NB4 (cell line): ENCODE data around the gene NCK2.

ENCODE experiments used
- DNase-seq: peaks from one replicate; pipeline ENCODE4 v3.0.0; 2010; ENCODE audit warnings: low read depth
- H3K4me3 ChIP-seq: one replicate; pipeline ENCODE4 v1.5.1; 2011; ENCODE audit warnings: mild to moderate bottlenecking, low read depth, low read length, moderate library complexity
- CTCF ChIP-seq: IDR thresholded peaks from one replicate; pipeline ENCODE4 v1.5.1; 2012; ENCODE audit warnings: low read depth, low read length
- MYC ChIP-seq: IDR thresholded peaks from 2 replicates; pipeline ENCODE4 v1.6.1; 2011; ENCODE audit warnings: low read depth, low read length
- POLR2A ChIP-seq: IDR thresholded peaks from 2 replicates; pipeline ENCODE4 v1.6.1; 2011; ENCODE audit warnings: mild to moderate bottlenecking; ENCODE audit not compliant: insufficient read length; ENCODE audit errors: extremely low read depth
- TF ChIP-seq, protein P1 (sequence below): IDR thresholded peaks from 2 replicates; pipeline ENCODE4 v1.6.1; 2011; ENCODE audit warnings: low read depth, low read length

Gene NCK2

GRCh38 chr2:105868060-105868459 is 123.3 kb downstream of the NCK2 start:
- TF ChIP-seq POLR2A = no peak
- peak; percentile 37 for TF ChIP-seq MYC
- no peak for TF ChIP-seq CTCF
- TF ChIP-seq, protein P1, sequence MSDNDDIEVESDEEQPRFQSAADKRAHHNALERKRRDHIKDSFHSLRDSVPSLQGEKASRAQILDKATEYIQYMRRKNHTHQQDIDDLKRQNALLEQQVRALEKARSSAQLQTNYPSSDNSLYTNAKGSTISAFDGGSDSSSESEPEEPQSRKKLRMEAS = peak; percentile 68
- DNase-seq = peak; percentile 80
- no peak overlapping the region for H3K4me3 ChIP-seq

- TF ChIP-seq, protein P1 = no peak
- TF ChIP-seq CTCF (no peak), MYC (no peak), POLR2A (no peak)
- no peak for DNase-seq
- H3K4me3 ChIP-seq = no peak overlapping the region
Measured at GRCh38 chr2:105869341-105869740, 124.6 kb downstream of the NCK2 start.

DNA sequence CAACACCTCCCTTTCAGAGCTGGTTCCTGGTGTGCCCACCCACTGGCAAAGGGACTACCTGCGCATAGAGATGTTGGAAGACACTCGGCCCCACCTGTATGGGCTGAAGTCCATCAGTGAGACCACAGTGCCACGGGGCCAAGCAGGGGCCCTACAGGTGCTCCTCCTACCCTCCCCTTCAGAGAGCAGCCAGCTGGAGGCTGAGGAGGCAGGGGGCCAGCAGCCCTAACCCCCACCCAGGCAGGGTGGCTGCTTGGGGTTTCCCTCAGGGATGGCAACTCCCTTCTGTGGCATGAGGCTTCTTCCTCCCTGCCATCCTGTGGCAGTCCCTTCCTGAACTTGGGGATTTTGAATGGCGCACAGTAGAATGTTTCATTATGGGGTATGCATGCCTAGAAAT is 125.3 kb downstream of the NCK2 start:
- no peak overlapping the region for H3K4me3 ChIP-seq
- DNase-seq = no peak
- no peak for TF ChIP-seq POLR2A
- no peak for TF ChIP-seq CTCF
- no peak for TF ChIP-seq MYC
- TF ChIP-seq, protein P1 = no peak

GRCh38 chr2:105870858-105871257 is 126.1 kb downstream of the NCK2 start:
- no peak overlapping the region for H3K4me3 ChIP-seq
- DNase-seq = no peak
- TF ChIP-seq MYC (no peak), CTCF (no peak), POLR2A (no peak)
- TF ChIP-seq, protein P1 = no peak

- peak; percentile 18 for DNase-seq
- TF ChIP-seq POLR2A (no peak), MYC (no peak), CTCF (no peak)
- TF ChIP-seq, protein P1 = no peak
- no peak overlapping the region for H3K4me3 ChIP-seq
Measured at GRCh38 chr2:105872142-105872728, 127.5 kb downstream of the NCK2 start.

- no peak for DNase-seq
- TF ChIP-seq MYC (no peak), CTCF (no peak), POLR2A (no peak)
- TF ChIP-seq, protein P1 = no peak
- no peak overlapping the region for H3K4me3 ChIP-seq
Measured at GRCh38 chr2:105872830-105873229, 128.1 kb downstream of the NCK2 start.
